Sigmoid colon (tissue), 3 donors: ENCODE measurements around the gene ADGRV1.

Experiments
- POLR2A ChIP-seq, 2 donors: fragments of 450-650 bp; IDR thresholded peaks; one replicate each; pipeline ENCODE4 v1.6.1; 2016; ENCODE audit warnings: antibody characterized with exemption in 2 of 2, mild to moderate bottlenecking in 2 of 2, moderate library complexity in 2 of 2
- TF ChIP-seq, protein P1 (sequence below), 4 experiments: fragments of 450-650 bp in 3 of 4; fragments of 200-600 bp in 1 of 4; IDR thresholded peaks; one replicate each; pipeline ENCODE4 v1.5.1; 2016 to 2019; ENCODE audit warnings: antibody characterized with exemption in 4 of 4, mild to moderate bottlenecking in 3 of 4, moderate library complexity in 2 of 4

DNA sequence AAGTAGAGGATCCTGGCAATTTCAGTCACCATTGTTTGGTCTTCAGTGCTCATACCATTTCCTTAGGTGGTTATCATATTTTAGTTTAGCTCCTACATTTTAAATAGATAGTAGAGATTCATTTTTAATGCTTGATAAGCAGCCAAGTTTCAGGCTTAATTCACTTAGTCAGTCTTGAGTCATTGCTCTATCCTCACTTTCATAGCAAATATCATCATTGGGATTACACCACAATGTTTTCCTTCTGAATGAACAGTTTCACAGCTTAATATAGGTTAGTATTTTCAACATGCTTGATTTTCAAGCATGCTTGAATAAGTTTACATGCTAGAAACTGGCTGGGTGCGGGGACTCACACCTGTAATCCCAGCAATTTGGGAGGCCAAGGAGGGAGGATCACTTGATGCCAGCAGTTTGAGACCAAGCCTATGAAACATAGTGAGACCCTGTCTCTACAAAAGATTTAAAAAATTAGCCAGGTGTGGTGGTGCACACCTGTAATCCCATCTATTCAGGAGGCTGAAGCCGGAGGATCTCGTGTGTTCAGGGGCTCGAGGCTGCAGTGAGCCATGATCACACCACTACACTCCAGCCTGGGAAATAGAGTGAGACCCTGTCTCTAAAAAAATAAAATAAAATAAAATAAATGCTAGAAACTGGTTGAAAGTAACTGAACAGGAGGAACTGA lies 339.9 kb downstream of the ADGRV1 start:
- TF ChIP-seq, protein P1, sequence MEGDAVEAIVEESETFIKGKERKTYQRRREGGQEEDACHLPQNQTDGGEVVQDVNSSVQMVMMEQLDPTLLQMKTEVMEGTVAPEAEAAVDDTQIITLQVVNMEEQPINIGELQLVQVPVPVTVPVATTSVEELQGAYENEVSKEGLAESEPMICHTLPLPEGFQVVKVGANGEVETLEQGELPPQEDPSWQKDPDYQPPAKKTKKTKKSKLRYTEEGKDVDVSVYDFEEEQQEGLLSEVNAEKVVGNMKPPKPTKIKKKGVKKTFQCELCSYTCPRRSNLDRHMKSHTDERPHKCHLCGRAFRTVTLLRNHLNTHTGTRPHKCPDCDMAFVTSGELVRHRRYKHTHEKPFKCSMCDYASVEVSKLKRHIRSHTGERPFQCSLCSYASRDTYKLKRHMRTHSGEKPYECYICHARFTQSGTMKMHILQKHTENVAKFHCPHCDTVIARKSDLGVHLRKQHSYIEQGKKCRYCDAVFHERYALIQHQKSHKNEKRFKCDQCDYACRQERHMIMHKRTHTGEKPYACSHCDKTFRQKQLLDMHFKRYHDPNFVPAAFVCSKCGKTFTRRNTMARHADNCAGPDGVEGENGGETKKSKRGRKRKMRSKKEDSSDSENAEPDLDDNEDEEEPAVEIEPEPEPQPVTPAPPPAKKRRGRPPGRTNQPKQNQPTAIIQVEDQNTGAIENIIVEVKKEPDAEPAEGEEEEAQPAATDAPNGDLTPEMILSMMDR (IDR thresholded peaks at IDR 0.05) = no peak
- TF ChIP-seq POLR2A (IDR thresholded peaks at IDR 0.05) = no peak
